HCT116 (cell line): ENCODE measurements around the gene SLC1A3. TPM values are rescaled to one million over a fixed set of nuclear protein-coding genes. Genes with fewer than 3 reads are reported as not detected.

Experiments used
- ATAC-seq: fragments of 200-7000 bp; cut with Tn5 transposase; 2 replicates; pipeline ENCODE4 v1.9.1; 2020; ENCODE audit warnings: mild to moderate bottlenecking, moderate library complexity
- BruUV-seq: library from RNA; stranded (reverse); fragments of 400-500 nt; replicated peaks from 2 replicates; lab custom pipeline; 2021; lab: Mats Ljungman, UMichigan
- CTCF ChIA-PET: fragments of 300-600 bp; sonication (Branson Sonifier 250); formaldehyde crosslinking; loops from one replicate; lab custom pipeline; 2021; ENCODE audit warnings: antibody characterized with exemption; lab: Charles Lee
- POLR2A ChIA-PET: fragments of 300-600, 350-600 bp; sonication (Branson Sonifier 250); formaldehyde crosslinking; loops from one replicate; lab custom pipeline; 2021; ENCODE audit warnings: antibody characterized with exemption; lab: Charles Lee
- RAD21 ChIA-PET, 2 experiments: fragments of 300-600 bp; sonication (Branson Sonifier 250); formaldehyde crosslinking; loops; one replicate each; lab custom pipeline; 2023; ENCODE audit warnings: low total read pairs in 2 of 2; ENCODE audit not compliant: uncharacterized antibody in 2 of 2, unreplicated experiment in 2 of 2, low non-redundant PET in 1 of 2; lab: Charles Lee
- DNase-seq: peaks from one replicate; pipeline ENCODE4 v3.0.0-alpha.2; 2010; ENCODE audit warnings: low read depth, low spot score
- H2AFZ ChIP-seq: fragments of 200-600 bp; shearing (Covaris generic), sonication (generic); 2 replicates; pipeline ENCODE4 v1.6.1; 2017; ENCODE audit warnings: low read depth, mixed run types, mixed read lengths, antibody characterized with exemption, low read length; ENCODE audit not compliant: poor library complexity, severe bottlenecking
- H3K27ac ChIP-seq: 2 replicates; pipeline ENCODE4 v1.5.1; 2012; ENCODE audit warnings: low read depth, low read length
- H3K27me3 ChIP-seq: fragments of 200-600 bp; sonication (generic); 2 replicates; pipeline ENCODE4 v1.6.1; 2016; ENCODE audit warnings: mixed run types, low read length, mixed read lengths; ENCODE audit not compliant: insufficient read depth
- H3K36me3 ChIP-seq, 2 experiments: fragments of 200-500 bp in 1 of 2; fragments of 200-600 bp in 1 of 2; sonication (Bioruptor generic) in 1 of 2; sonication (generic) in 1 of 2; 2 replicates each; pipeline versions ENCODE4 v1.5.1 to v1.6.1; 2014 to 2016; ENCODE audit warnings: low read length in 2 of 2, inconsistent platforms in 1 of 2, mixed read lengths in 1 of 2, mixed run types in 1 of 2; ENCODE audit not compliant: insufficient read depth in 2 of 2, control insufficient read depth in 1 of 2
- H3K4me1 ChIP-seq, 2 experiments: fragments of 200-600 bp in 1 of 2; sonication (generic) in 1 of 2; 2 replicates each; pipeline versions ENCODE4 v1.5.1 to v1.6.1; 2012 to 2017; ENCODE audit warnings: low read length in 2 of 2, inconsistent platforms in 1 of 2, mild to moderate bottlenecking in 1 of 2, mixed read lengths in 1 of 2, mixed run types in 1 of 2, moderate library complexity in 1 of 2; ENCODE audit not compliant: insufficient read depth in 2 of 2, control insufficient read depth in 1 of 2
- H3K4me2 ChIP-seq: fragments of 200-600 bp; sonication (generic); 2 replicates; pipeline ENCODE4 v1.6.1; 2017; ENCODE audit warnings: mixed run types, low read length, mixed read lengths
- H3K4me3 ChIP-seq, 2 experiments: fragments of 200-600 bp in 1 of 2; sonication (generic) in 1 of 2; replicated peaks in 1 of 2; 2 replicates each; pipeline ENCODE4 v1.5.1; 2011 to 2016; ENCODE audit warnings: low read length in 2 of 2, control low read depth in 1 of 2, low read depth in 1 of 2, mild to moderate bottlenecking in 1 of 2, mixed read lengths in 1 of 2, mixed run types in 1 of 2
- H3K79me2 ChIP-seq: fragments of 200-600 bp; sonication (generic); 2 replicates; pipeline ENCODE4 v1.6.1; 2017; ENCODE audit warnings: mild to moderate bottlenecking, mixed run types, low read length, moderate library complexity, mixed read lengths; ENCODE audit not compliant: insufficient read depth
- H3K9ac ChIP-seq: fragments of 200-600 bp; sonication (generic); 2 replicates; pipeline ENCODE4 v1.6.1; 2016; ENCODE audit warnings: low read length, mixed read lengths
- H3K9me2 ChIP-seq: fragments of 200-600 bp; sonication (generic), shearing (Covaris generic); 2 replicates; pipeline ENCODE4 v1.6.1; 2017; ENCODE audit warnings: mixed run types, mild to moderate bottlenecking, moderate library complexity; ENCODE audit not compliant: insufficient read depth
- H3K9me3 ChIP-seq, 2 experiments: fragments of 200-500 bp in 1 of 2; fragments of 200-600 bp in 1 of 2; sonication (Bioruptor generic) in 1 of 2; sonication (generic) in 1 of 2; 2 replicates each; pipeline ENCODE4 v1.6.1; 2014 to 2017; ENCODE audit warnings: low read length in 2 of 2, mixed read lengths in 2 of 2, inconsistent platforms in 1 of 2, low read depth in 1 of 2, mild to moderate bottlenecking in 1 of 2, mixed run types in 1 of 2, moderate library complexity in 1 of 2; ENCODE audit not compliant: control insufficient read depth in 1 of 2, insufficient read depth in 1 of 2
- H4K20me1 ChIP-seq: fragments of 200-600 bp; sonication (generic), shearing (Covaris generic); 2 replicates; pipeline ENCODE4 v1.6.1; 2017; ENCODE audit warnings: mixed run types, mild to moderate bottlenecking, moderate library complexity; ENCODE audit not compliant: insufficient read depth
- CBX3 ChIP-seq: IDR thresholded peaks from 2 replicates; pipeline ENCODE4 v1.6.1; 2012; ENCODE audit warnings: low read depth
- EZH2 ChIP-seq: fragments of 200-600 bp; sonication (generic); IDR thresholded peaks from 2 replicates; pipeline ENCODE4 v1.6.1; 2017; ENCODE audit warnings: antibody characterized with exemption, mixed run types
- RAD21 ChIP-seq: IDR thresholded peaks from 2 replicates; pipeline ENCODE4 v1.6.1; 2012; ENCODE audit warnings: low read depth, mild to moderate bottlenecking
- REST ChIP-seq: IDR thresholded peaks from 2 replicates; pipeline ENCODE4 v1.6.1; 2012; ENCODE audit warnings: low read depth
- SP1 ChIP-seq: IDR thresholded peaks from 2 replicates; pipeline ENCODE4 v1.6.1; 2012; ENCODE audit warnings: low read depth
- TCF7L2 ChIP-seq: IDR thresholded peaks from 2 replicates; pipeline ENCODE4 v1.7.0; 2011; ENCODE audit warnings: borderline replicate concordance, inconsistent platforms; ENCODE audit not compliant: insufficient read depth, insufficient read length; ENCODE audit errors: extremely low read depth
- ZBTB33 ChIP-seq: IDR thresholded peaks from 2 replicates; pipeline ENCODE4 v1.6.1; 2011; ENCODE audit warnings: mild to moderate bottlenecking, low read length, moderate library complexity; ENCODE audit not compliant: insufficient replicate concordance; ENCODE audit errors: extremely low read depth
- intact Hi-C: fragments of 100-400 bp; cut with micrococcal nuclease; formaldehyde crosslinking; loops from 2 replicates; pipeline ENCODE4 v1.10.0; 2022
- total RNA-seq: library from RNA; stranded (reverse); gene quantifications from one replicate; pipeline ENCODE4 v1.2.1, GENCODE V29; 2021; ENCODE audit not compliant: unreplicated experiment

Gene SLC1A3
- total RNA-seq, 1 experiment from 2014 or later: 12.9 TPM

- no peak overlapping the region for H3K27ac ChIP-seq
- no peak overlapping the region for H3K9ac ChIP-seq
- ATAC-seq: no peak
- TF ChIP-seq SP1: no peak
- ChIA-PET POLR2A (no interaction called here), RAD21 (no interaction called here), CTCF (no interaction called here)
- H3K9me3 ChIP-seq: no peaks in the 10 kb centered on the region
- peaks cover 0 to 8% of the 10 kb centered on the region in 2 experiments; a peak in 1 of 4 replicates for H3K4me1 ChIP-seq
- H3K27me3 ChIP-seq: no peaks in the 10 kb centered on the region
- H3K4me3 ChIP-seq: no peak overlapping the region
- BruUV-seq: no TSS peak
- H3K36me3 ChIP-seq: no peaks in the 10 kb centered on the region
- H4K20me1 ChIP-seq: no peaks in the 10 kb centered on the region
- no peak for DNase-seq
- no peaks in the 10 kb centered on the region for H3K79me2 ChIP-seq
- no peaks in the 10 kb centered on the region for H3K9me2 ChIP-seq
- no peak overlapping the region for H3K4me2 ChIP-seq
- intact Hi-C loops: no loop called here
- no peak overlapping the region for H2AFZ ChIP-seq
Observed at GRCh38 chr5:36698031-36698430, 91.6 kb downstream of the SLC1A3 start.

GRCh38 chr5:36701085-36701698 lies 94.8 kb downstream of the SLC1A3 start:
- Histone ChIP-seq H3K27ac (no peak overlapping the region), H3K4me3 (no peak overlapping the region), H2AFZ (no peak overlapping the region), H3K9ac (no peak overlapping the region), H3K27me3 (no peaks in the 10 kb centered on the region), H3K9me2 (no peaks in the 10 kb centered on the region), H3K36me3 (no peaks in the 10 kb centered on the region), H4K20me1 (no peaks in the 10 kb centered on the region), H3K4me1 (peaks cover 0 to 3% of the 10 kb centered on the region in 2 experiments; a peak in 1 of 4 replicates), H3K9me3 (no peaks in the 10 kb centered on the region), H3K79me2 (no peaks in the 10 kb centered on the region), H3K4me2 (no peak overlapping the region)
- intact Hi-C loops: no loop called here
- ChIA-PET RAD21 (no interaction called here), POLR2A (no interaction called here), CTCF (interaction anchor here (1.5 to 4.1 kb wide), 2 partner anchors 10 to 196 kb away, joined by 3 to 22 read pairs; no protein-coding TSS in a partner anchor)
- TF ChIP-seq REST: no peak
- TF ChIP-seq ZBTB33: no peak
- no peak for TF ChIP-seq EZH2
- no peak for TF ChIP-seq CBX3
- no peak for TF ChIP-seq RAD21
- no peak for TF ChIP-seq TCF7L2
- no peak for DNase-seq
- no peak for ATAC-seq
- BruUV-seq: no TSS peak
